Chondrocyte (in vitro differentiated cells): ENCODE data around the gene SALL1. TPM values are rescaled to one million over a fixed set of nuclear protein-coding genes. Genes with fewer than 3 reads are reported as not detected.

ENCODE experiments used
- DNase-seq: peaks from one replicate; pipeline ENCODE4 v3.0.0; 2021; ENCODE audit warnings: mixed read lengths, low spot score
- H3K27ac Mint-ChIP-seq: one replicate; pipeline ENCODE4 v1.8.0; 2021; ENCODE audit warnings: mild to moderate bottlenecking, moderate library complexity, mixed read lengths; ENCODE audit not compliant: unreplicated experiment
- H3K27me3 Mint-ChIP-seq: 2 replicates; pipeline ENCODE4 v1.8.0; 2021; ENCODE audit warnings: low read depth, mixed read lengths
- H3K36me3 Mint-ChIP-seq: 2 replicates; pipeline ENCODE4 v1.8.0; 2021; ENCODE audit warnings: low read depth, mixed read lengths
- H3K4me1 Mint-ChIP-seq: 2 replicates; pipeline ENCODE4 v1.8.0; 2021; ENCODE audit warnings: low read depth, mild to moderate bottlenecking, mixed read lengths
- H3K4me3 Mint-ChIP-seq: one replicate; pipeline ENCODE4 v1.8.0; 2021; ENCODE audit warnings: mild to moderate bottlenecking, moderate library complexity, mixed read lengths; ENCODE audit not compliant: unreplicated experiment
- H3K9me3 Mint-ChIP-seq: 2 replicates; pipeline ENCODE4 v1.8.0; 2021; ENCODE audit warnings: low read depth, mixed read lengths
- total RNA-seq: library from RNA; stranded (reverse); gene quantifications from 3 replicates; pipeline ENCODE4 v1.2.1, GENCODE V29; 2021
- TF ChIP-seq, protein P1 (sequence below): fragments of 200-600 bp; sonication (generic); IDR thresholded peaks from 2 replicates; pipeline ENCODE4 v1.5.0; 2021; ENCODE audit warnings: antibody characterized with exemption, mild to moderate bottlenecking, moderate library complexity

SALL1 gene
- total RNA-seq, 1 donor from 2014 or later, result 0.20 TPM

DNA sequence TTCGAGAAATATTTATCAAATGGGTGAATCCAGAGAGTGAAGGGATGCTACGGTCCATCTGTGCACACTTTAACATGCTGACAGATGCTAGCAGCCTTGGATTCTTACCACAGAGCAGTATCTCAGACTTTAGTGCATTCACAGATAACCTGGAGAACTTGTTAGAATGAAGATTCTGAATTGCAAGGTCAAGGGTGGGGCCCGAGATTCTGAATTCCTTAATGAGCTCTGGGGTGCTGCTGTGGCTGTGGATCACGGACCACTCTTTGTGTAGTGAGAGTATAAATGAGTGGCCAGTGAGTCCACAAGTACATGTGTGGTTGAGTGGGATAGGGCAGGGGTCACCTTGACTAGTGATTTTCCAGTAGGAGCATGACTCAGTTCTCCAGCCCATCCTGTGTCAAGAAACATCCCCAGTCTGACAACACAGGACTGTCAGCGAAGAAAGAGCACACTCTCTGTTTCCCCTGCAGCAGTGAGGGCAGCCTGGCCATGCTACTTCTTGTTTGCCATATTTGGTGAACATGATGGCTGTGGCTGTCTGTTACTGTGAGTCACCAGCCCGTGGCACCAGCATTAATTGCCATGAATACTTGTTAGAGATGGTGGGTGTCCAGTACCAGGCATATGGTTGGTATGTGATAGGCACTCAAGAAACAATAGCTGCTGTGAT is 13.0 kb upstream of the SALL1 start:
- Mint-ChIP-seq H3K27me3 (peaks cover 8% of the 10 kb centered on the region), H3K9me3 (no peaks in the 10 kb centered on the region), H3K36me3 (no peaks in the 10 kb centered on the region), H3K4me3 (no peak overlapping the region), H3K4me1 (no peaks in the 10 kb centered on the region), H3K27ac (no peak overlapping the region)
- TF ChIP-seq, protein P1, sequence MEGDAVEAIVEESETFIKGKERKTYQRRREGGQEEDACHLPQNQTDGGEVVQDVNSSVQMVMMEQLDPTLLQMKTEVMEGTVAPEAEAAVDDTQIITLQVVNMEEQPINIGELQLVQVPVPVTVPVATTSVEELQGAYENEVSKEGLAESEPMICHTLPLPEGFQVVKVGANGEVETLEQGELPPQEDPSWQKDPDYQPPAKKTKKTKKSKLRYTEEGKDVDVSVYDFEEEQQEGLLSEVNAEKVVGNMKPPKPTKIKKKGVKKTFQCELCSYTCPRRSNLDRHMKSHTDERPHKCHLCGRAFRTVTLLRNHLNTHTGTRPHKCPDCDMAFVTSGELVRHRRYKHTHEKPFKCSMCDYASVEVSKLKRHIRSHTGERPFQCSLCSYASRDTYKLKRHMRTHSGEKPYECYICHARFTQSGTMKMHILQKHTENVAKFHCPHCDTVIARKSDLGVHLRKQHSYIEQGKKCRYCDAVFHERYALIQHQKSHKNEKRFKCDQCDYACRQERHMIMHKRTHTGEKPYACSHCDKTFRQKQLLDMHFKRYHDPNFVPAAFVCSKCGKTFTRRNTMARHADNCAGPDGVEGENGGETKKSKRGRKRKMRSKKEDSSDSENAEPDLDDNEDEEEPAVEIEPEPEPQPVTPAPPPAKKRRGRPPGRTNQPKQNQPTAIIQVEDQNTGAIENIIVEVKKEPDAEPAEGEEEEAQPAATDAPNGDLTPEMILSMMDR, result no peak
- no peak for DNase-seq

DNA sequence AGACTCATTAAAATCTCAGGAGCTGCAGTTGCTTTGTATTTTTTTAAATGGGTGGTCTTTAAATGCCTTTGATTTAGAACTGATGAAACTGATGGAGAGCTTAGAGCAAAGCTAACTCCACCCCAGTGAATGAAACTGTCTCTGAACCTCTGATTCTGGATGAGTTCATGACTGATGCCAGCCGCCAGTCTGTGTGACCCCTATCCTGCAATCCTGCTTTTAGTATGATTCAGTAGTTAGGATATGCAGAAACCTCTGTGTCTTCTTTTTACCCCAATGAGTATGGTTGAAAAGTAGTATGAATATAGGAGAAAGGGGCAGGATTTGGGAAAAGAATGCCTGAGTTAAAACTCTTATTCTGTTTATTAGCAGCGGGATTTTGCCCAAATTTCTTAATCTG is 12.3 kb upstream of the SALL1 start:
- no peak overlapping the region for H3K27ac Mint-ChIP-seq
- H3K4me3 Mint-ChIP-seq, result no peak overlapping the region
- DNase-seq, result no peak
- peaks cover 13% of the 10 kb centered on the region for H3K27me3 Mint-ChIP-seq
- TF ChIP-seq, protein P1, result no peak
- H3K36me3 Mint-ChIP-seq, result no peaks in the 10 kb centered on the region
- H3K9me3 Mint-ChIP-seq, result no peaks in the 10 kb centered on the region
- no peaks in the 10 kb centered on the region for H3K4me1 Mint-ChIP-seq

DNA sequence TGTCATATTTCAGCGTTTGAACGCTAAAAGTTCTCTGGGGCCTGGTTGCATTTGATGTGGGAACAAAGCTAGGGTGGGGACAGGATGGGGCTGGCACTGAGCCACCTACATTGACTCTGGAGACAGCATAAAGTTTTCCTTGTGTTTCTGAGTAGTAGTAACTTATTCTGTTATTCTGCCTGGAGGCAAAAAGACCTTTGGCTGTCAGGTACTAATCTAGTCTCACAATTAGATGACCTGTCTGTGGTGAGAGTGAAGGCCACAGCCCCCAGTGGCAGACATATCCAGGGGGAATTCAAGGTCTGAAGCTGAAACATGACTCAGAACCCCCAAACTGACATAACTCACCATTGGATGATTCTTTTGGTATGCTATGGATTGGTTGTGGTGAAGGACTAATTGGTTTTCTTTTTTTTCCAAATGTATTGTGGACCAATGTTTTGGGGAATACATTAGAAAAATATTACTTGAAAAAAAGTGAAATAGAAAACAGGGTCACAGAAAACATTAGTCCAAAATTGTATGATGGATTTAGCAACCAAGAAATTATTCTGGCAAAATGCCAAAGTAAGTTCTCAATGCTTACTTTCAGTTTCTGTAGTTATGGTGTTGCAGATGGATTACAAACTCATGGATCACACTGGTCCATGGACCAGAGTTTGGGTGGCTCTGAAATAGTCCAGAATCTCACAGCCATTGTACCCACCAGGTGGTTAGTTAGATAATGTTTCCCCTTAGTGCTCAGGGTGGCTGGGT is 10.5 kb upstream of the SALL1 start:
- Mint-ChIP-seq H3K27ac (no peak overlapping the region), H3K9me3 (no peaks in the 10 kb centered on the region), H3K36me3 (no peaks in the 10 kb centered on the region), H3K4me3 (no peak overlapping the region), H3K27me3 (peaks cover 29% of the 10 kb centered on the region), H3K4me1 (no peaks in the 10 kb centered on the region)
- TF ChIP-seq, protein P1, result no peak
- DNase-seq, result no peak

DNA sequence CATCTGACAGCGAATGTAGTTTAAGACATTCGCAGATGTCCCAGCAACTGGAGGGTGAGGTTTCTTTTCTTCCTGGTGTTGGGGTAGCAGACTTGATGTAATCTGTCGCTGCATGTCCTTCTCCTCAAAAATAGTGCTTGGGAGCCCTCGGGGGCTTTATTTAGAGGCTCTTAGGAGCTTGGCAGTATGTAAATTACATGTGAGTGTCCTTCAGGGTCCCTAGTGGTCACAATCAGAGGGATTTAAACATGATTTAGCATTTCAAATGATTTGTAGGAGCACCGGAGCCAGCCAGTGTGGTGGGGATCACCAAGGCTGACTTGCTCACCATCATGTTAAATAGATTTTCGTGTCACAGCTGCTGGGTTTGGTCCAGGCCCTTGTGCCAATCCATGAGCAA is 8.8 kb upstream of the SALL1 start:
- TF ChIP-seq, protein P1, result no peak
- DNase-seq, result no peak
- Mint-ChIP-seq H3K4me3 (no peak overlapping the region), H3K36me3 (no peaks in the 10 kb centered on the region), H3K9me3 (no peaks in the 10 kb centered on the region), H3K27ac (no peak overlapping the region), H3K4me1 (peaks cover 9% of the 10 kb centered on the region), H3K27me3 (peaks cover 45% of the 10 kb centered on the region)

DNA sequence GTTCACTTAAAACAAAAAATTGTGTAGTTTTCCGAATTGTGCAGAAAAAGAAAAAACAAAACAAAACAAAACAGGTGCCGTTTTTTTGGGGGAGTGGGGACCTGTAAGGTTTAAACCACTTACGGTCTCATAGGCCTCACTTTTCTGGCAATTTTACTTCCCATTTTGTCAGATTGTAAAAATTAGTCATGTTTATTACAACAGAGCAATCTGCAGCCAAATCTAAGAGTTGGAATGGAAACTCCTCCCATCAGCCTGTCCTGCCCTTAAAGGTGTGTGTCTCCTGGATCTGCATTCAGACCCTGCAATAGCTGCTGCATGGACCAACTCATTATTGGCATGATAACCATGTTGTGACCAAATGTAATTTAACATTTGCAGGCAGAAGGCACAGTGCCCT is 8.2 kb upstream of the SALL1 start:
- Mint-ChIP-seq H3K36me3 (no peaks in the 10 kb centered on the region), H3K27ac (no peak overlapping the region), H3K27me3 (peaks cover 48% of the 10 kb centered on the region), H3K9me3 (no peaks in the 10 kb centered on the region), H3K4me3 (no peak overlapping the region), H3K4me1 (peaks cover 10% of the 10 kb centered on the region)
- TF ChIP-seq, protein P1, result no peak
- no peak for DNase-seq
